AG04450 (cell line): Measurements from ENCODE around the gene RPRD1A. TPM values are rescaled to one million over a fixed set of nuclear protein-coding genes. Genes with fewer than 3 reads are reported as not detected.
A peak's percentile ranks its signal among the peaks of the same experiment; 100 is the strongest.
"Not testable (repeated sequence)": the region's sequence is repeated elsewhere in the genome, so short reads cannot be mapped to it uniquely, and the experiment has no call there.

Experiments used
- CTCF ChIA-PET: fragments of 300-600, 350-600 bp; formaldehyde crosslinking; extraction: SDS; loops from one replicate; lab custom pipeline; 2022; ENCODE audit warnings: antibody characterized with exemption, inconsistent platforms; lab: Charles Lee
- POLR2A ChIA-PET: fragments of 350-600 bp; formaldehyde crosslinking; extraction: SDS; loops from one replicate; lab custom pipeline; 2021; ENCODE audit warnings: antibody characterized with exemption, inconsistent platforms; lab: Yijun Ruan, JAX
- DNase-seq: peaks from one replicate; pipeline ENCODE4 v3.0.0-alpha.2; 2011; ENCODE audit warnings: low read depth, low spot score
- H3K27ac ChIP-seq: one replicate; pipeline ENCODE4 v1.5.1; 2012; ENCODE audit warnings: low read depth, low read length, control low read depth
- H3K27me3 ChIP-seq: one replicate; pipeline ENCODE4 v1.6.0; 2012; ENCODE audit warnings: low read length; ENCODE audit not compliant: control insufficient read depth, insufficient read depth
- H3K4me3 ChIP-seq: 2 replicates; pipeline ENCODE4 v1.5.1; 2011; ENCODE audit warnings: mild to moderate bottlenecking, low read depth, low read length, control low read depth
- H3K9me3 ChIP-seq: 2 replicates; pipeline ENCODE4 v1.5.1; 2012; ENCODE audit warnings: low read length; ENCODE audit not compliant: control insufficient read depth, insufficient read depth
- CTCF ChIP-seq: IDR thresholded peaks from 2 replicates; pipeline ENCODE4 v1.5.1; 2011; ENCODE audit warnings: low read depth, low read length, control low read depth, inconsistent platforms
- polyA plus RNA-seq: library from polyadenylated mRNA; depleted of rRNA; stranded (reverse); fragments of >200 nt; gene quantifications from 2 replicates; pipeline ENCODE4 v1.2.3, GENCODE V29; 2011

The RPRD1A gene
- polyA plus RNA-seq, 1 experiment: 35.6 TPM

GRCh38 chr18:36034299-36034895 is 33.0 kb downstream of the RPRD1A start:
- DNase-seq: no peak
- no peak overlapping the region for H3K4me3 ChIP-seq
- CTCF ChIA-PET: interaction anchor here (11.0 kb wide), 1 partner anchor 17 kb away, joined by 70 read pairs; no protein-coding TSS in a partner anchor
- no peak overlapping the region for H3K27ac ChIP-seq
- peaks cover 9% of the 10 kb centered on the region for H3K9me3 ChIP-seq
- no peaks in the 10 kb centered on the region for H3K27me3 ChIP-seq
- TF ChIP-seq CTCF: no peak
- POLR2A ChIA-PET: no interaction called here

- POLR2A ChIA-PET: no interaction called here
- no peak for TF ChIP-seq CTCF
- no peak overlapping the region for H3K4me3 ChIP-seq
- H3K27me3 ChIP-seq: no peaks in the 10 kb centered on the region
- H3K9me3 ChIP-seq: no peaks in the 10 kb centered on the region
- DNase-seq: no peak
- H3K27ac ChIP-seq: no peak overlapping the region
- CTCF ChIA-PET: interaction anchor here (1.1 to 11.0 kb wide), 2 partner anchors 14 to 253 kb away, joined by 3 to 70 read pairs; no protein-coding TSS in a partner anchor
Observed at GRCh38 chr18:36031903-36032302, 35.5 kb downstream of the RPRD1A start.

- ChIA-PET CTCF (interaction anchor here (1.1 to 11.0 kb wide), 2 partner anchors 14 to 253 kb away, joined by 3 to 70 read pairs; no protein-coding TSS in a partner anchor), POLR2A (no interaction called here)
- no peak for DNase-seq
- TF ChIP-seq CTCF: no peak
- Histone ChIP-seq H3K27ac (no peak overlapping the region), H3K9me3 (no peaks in the 10 kb centered on the region), H3K27me3 (no peaks in the 10 kb centered on the region), H3K4me3 (no peak overlapping the region)
Observed at GRCh38 chr18:36031407-36031806, 36.0 kb downstream of the RPRD1A start.

GRCh38 chr18:36028859-36029258 is 38.5 kb downstream of the RPRD1A start:
- H3K27me3 ChIP-seq: no peaks in the 10 kb centered on the region
- H3K4me3 ChIP-seq: no peak overlapping the region
- TF ChIP-seq CTCF: no peak
- H3K9me3 ChIP-seq: no peaks in the 10 kb centered on the region
- H3K27ac ChIP-seq: no peak overlapping the region
- ChIA-PET CTCF (interaction anchor here (11.0 kb wide), 1 partner anchor 11 kb away, joined by 70 read pairs; no protein-coding TSS in a partner anchor), POLR2A (no interaction called here)
- no peak for DNase-seq

GRCh38 chr18:36025025-36025424 is 42.3 kb downstream of the RPRD1A start:
- H3K4me3 ChIP-seq: no peak overlapping the region
- H3K27ac ChIP-seq: no peak overlapping the region
- POLR2A ChIA-PET: no interaction called here
- CTCF ChIA-PET: interaction anchor here (11.0 kb wide), 1 partner anchor 7 kb away, joined by 70 read pairs; no protein-coding TSS in a partner anchor
- H3K9me3 ChIP-seq: no peaks in the 10 kb centered on the region
- DNase-seq: peak; percentile 11
- TF ChIP-seq CTCF: no peak
- no peaks in the 10 kb centered on the region for H3K27me3 ChIP-seq

GRCh38 chr18:36024241-36024640 is 43.1 kb downstream of the RPRD1A start:
- H3K9me3 ChIP-seq, CTCF ChIA-PET, H3K4me3 ChIP-seq, H3K27ac ChIP-seq, POLR2A ChIA-PET, H3K27me3 ChIP-seq, DNase-seq: not testable (repeated sequence)
